IMR-90 (cell line): Measurements from ENCODE around the gene CFAP91. TPM values are rescaled to one million over a fixed set of nuclear protein-coding genes. Genes with fewer than 3 reads are reported as not detected.

Experiments
- ATAC-seq: fragments of 200-7000 bp; cut with Tn5 transposase; 2 replicates; pipeline ENCODE4 v1.9.1; 2020; ENCODE audit warnings: low read depth, mild to moderate bottlenecking, moderate library complexity
- BruUV-seq: library from RNA; stranded (reverse); fragments of 400-500 nt; replicated peaks from 2 replicates; lab custom pipeline; 2021; lab: Mats Ljungman, UMichigan
- CTCF ChIA-PET: fragments of 300-600 bp; formaldehyde crosslinking; extraction: SDS; loops from one replicate; lab custom pipeline; 2021; ENCODE audit warnings: antibody characterized with exemption; lab: Yijun Ruan, JAX
- POLR2A ChIA-PET: fragments of 300-600 bp; sonication (Branson Sonifier 250); formaldehyde crosslinking; loops from one replicate; lab custom pipeline; 2022; ENCODE audit warnings: antibody characterized with exemption; ENCODE audit not compliant: unreplicated experiment; lab: Charles Lee
- DNase-seq: peaks from one replicate; pipeline ENCODE4 v3.0.0; 2013
- H2AFZ ChIP-seq: replicated peaks from 2 replicates; pipeline ENCODE3; 2013; ENCODE audit warnings: low read length, mild to moderate bottlenecking; ENCODE audit not compliant: poor library complexity
- H2AK5ac ChIP-seq: 2 replicates; pipeline ENCODE4 v1.6.1; 2013; ENCODE audit warnings: low read depth, low read length, inconsistent platforms
- H2AK9ac ChIP-seq: replicated peaks from 2 replicates; pipeline ENCODE3; 2013; ENCODE audit warnings: mild to moderate bottlenecking, low read depth, low read length, moderate library complexity; ENCODE audit not compliant: poor library complexity
- H2BK120ac ChIP-seq: 2 replicates; pipeline ENCODE4 v1.6.1; 2013; ENCODE audit warnings: low read depth, low read length, inconsistent platforms
- H2BK15ac ChIP-seq: 3 replicates; pipeline ENCODE4 v1.6.1; 2013; ENCODE audit warnings: low read depth, low read length, inconsistent platforms
- H2BK20ac ChIP-seq: 2 replicates; pipeline ENCODE4 v1.6.1; 2013; ENCODE audit warnings: low read depth, mild to moderate bottlenecking, inconsistent platforms, low read length, moderate library complexity
- H2BK5ac ChIP-seq: 2 replicates; pipeline ENCODE4 v1.6.1; 2013; ENCODE audit warnings: mild to moderate bottlenecking, low read depth, low read length, inconsistent platforms; ENCODE audit not compliant: poor library complexity, severe bottlenecking
- H3K14ac ChIP-seq: replicated peaks from 2 replicates; pipeline ENCODE4 v1.6.1; 2013; ENCODE audit warnings: low read depth, low read length, inconsistent platforms
- H3K18ac ChIP-seq: 2 replicates; pipeline ENCODE4 v1.6.1; 2013; ENCODE audit warnings: low read depth, low read length, control low read depth
- H3K23ac ChIP-seq: 2 replicates; pipeline ENCODE4 v1.6.1; 2013; ENCODE audit warnings: low read depth, low read length, inconsistent platforms
- H3K27ac ChIP-seq: 2 replicates; pipeline ENCODE4 v1.5.1; 2013; ENCODE audit warnings: mild to moderate bottlenecking, control low read depth, low read length; ENCODE audit not compliant: insufficient read depth
- H3K27me3 ChIP-seq: 2 replicates; pipeline ENCODE4 v1.6.1; 2013; ENCODE audit warnings: low read length; ENCODE audit not compliant: control insufficient read depth, insufficient read depth
- H3K36me3 ChIP-seq: 2 replicates; pipeline ENCODE4 v1.6.1; 2013; ENCODE audit warnings: low read length, mixed read lengths; ENCODE audit not compliant: control insufficient read depth, insufficient read depth
- H3K4ac ChIP-seq: 2 replicates; pipeline ENCODE4 v1.6.1; 2013; ENCODE audit warnings: low read depth, low read length, inconsistent platforms
- H3K4me1 ChIP-seq: 2 replicates; pipeline ENCODE4 v1.6.1; 2013; ENCODE audit warnings: low read length, mixed read lengths; ENCODE audit not compliant: control insufficient read depth, insufficient read depth
- H3K4me2 ChIP-seq: 2 replicates; pipeline ENCODE4 v1.6.1; 2013; ENCODE audit warnings: low read depth, mild to moderate bottlenecking, control low read depth, low read length, moderate library complexity
- H3K4me3 ChIP-seq: 2 replicates; pipeline ENCODE4 v1.5.1; 2013; ENCODE audit warnings: low read depth, mild to moderate bottlenecking, control low read depth, low read length, moderate library complexity; ENCODE audit not compliant: insufficient read depth
- H3K56ac ChIP-seq: 2 replicates; pipeline ENCODE4 v1.6.1; 2013; ENCODE audit warnings: low read length, inconsistent platforms; ENCODE audit not compliant: insufficient read depth; ENCODE audit errors: extremely low read depth
- H3K79me1 ChIP-seq, 2 experiments: 2 replicates each; pipeline ENCODE4 v1.6.1; 2013; ENCODE audit warnings: low read length in 2 of 2, inconsistent platforms in 1 of 2, low read depth in 1 of 2
- H3K9ac ChIP-seq: 2 replicates; pipeline ENCODE4 v1.6.1; 2013; ENCODE audit warnings: low read depth, low read length, control low read depth
- H3K9me1 ChIP-seq: 2 replicates; pipeline ENCODE4 v1.6.1; 2013; ENCODE audit warnings: low read length, inconsistent platforms; ENCODE audit not compliant: insufficient read depth
- H3K9me3 ChIP-seq: 2 replicates; pipeline ENCODE4 v1.6.1; 2013; ENCODE audit warnings: low read length; ENCODE audit not compliant: control insufficient read depth, insufficient read depth
- H4K20me1 ChIP-seq: 2 replicates; pipeline ENCODE4 v1.6.1; 2013; ENCODE audit warnings: low read length, inconsistent platforms; ENCODE audit not compliant: insufficient read depth
- H4K5ac ChIP-seq: 2 replicates; pipeline ENCODE4 v1.6.1; 2013; ENCODE audit warnings: mild to moderate bottlenecking, low read depth, low read length, control low read depth
- H4K8ac ChIP-seq, 2 experiments: 2 replicates each; pipeline ENCODE4 v1.6.1; 2013; ENCODE audit warnings: low read depth in 2 of 2, low read length in 2 of 2, control low read depth in 1 of 2, inconsistent platforms in 1 of 2
- H4K91ac ChIP-seq: 2 replicates; pipeline ENCODE4 v1.6.1; 2013; ENCODE audit warnings: low read depth, low read length, inconsistent platforms; ENCODE audit not compliant: insufficient read depth
- BHLHE40 ChIP-seq: fragments of 150-350 bp; IDR thresholded peaks from 2 replicates; pipeline ENCODE4 v1.6.1; 2016; ENCODE audit warnings: mild to moderate bottlenecking, low read depth, low read length
- CEBPB ChIP-seq: IDR thresholded peaks from 2 replicates; pipeline ENCODE4 v1.6.1; 2012; ENCODE audit warnings: low read depth, low read length, improper control_type of control experiment
- CHD1 ChIP-seq: IDR thresholded peaks from 2 replicates; pipeline ENCODE4 v1.6.1; 2012; ENCODE audit warnings: low read depth, low read length, improper control_type of control experiment
- ELK1 ChIP-seq: fragments of 150-350 bp; IDR thresholded peaks from 2 replicates; pipeline ENCODE4 v1.6.1; 2016; ENCODE audit warnings: low read depth, mild to moderate bottlenecking, low read length, moderate library complexity, borderline replicate concordance
- FOS ChIP-seq: fragments of 150-350 bp; IDR thresholded peaks from 2 replicates; pipeline ENCODE4 v1.6.1; 2016; ENCODE audit warnings: low read depth, low read length
- MAZ ChIP-seq: IDR thresholded peaks from 2 replicates; pipeline ENCODE4 v1.6.1; 2012; ENCODE audit warnings: low read depth, mild to moderate bottlenecking, low read length, improper control_type of control experiment, moderate library complexity, borderline replicate concordance
- MXI1 ChIP-seq: IDR thresholded peaks from 2 replicates; pipeline ENCODE4 v1.6.1; 2012; ENCODE audit warnings: low read depth, mild to moderate bottlenecking, low read length, moderate library complexity, borderline replicate concordance
- RAD21 ChIP-seq: IDR thresholded peaks from 2 replicates; pipeline ENCODE4 v1.6.1; 2012; ENCODE audit warnings: low read length, improper control_type of control experiment
- SMC3 ChIP-seq: fragments of 150-350 bp; IDR thresholded peaks from 2 replicates; pipeline ENCODE4 v1.6.1; 2016; ENCODE audit warnings: low read depth, mild to moderate bottlenecking, antibody characterized with exemption, low read length, moderate library complexity
- WGBS, 2 experiments: methylation state at CpG; one replicate each; pipeline versions ENCODE4 v1.1.5 to v1.1.7; 2013; ENCODE audit warnings: missing lambda C conversion rate in 2 of 2; ENCODE audit not compliant: insufficient read length in 1 of 2; ENCODE audit errors: extremely low coverage in 2 of 2; 5-methylcytosine and 5-hydroxymethylcytosine counted together
- dilution Hi-C: fragments of 300-500 bp; cut with HindIII; formaldehyde crosslinking; loops from one replicate; pipeline ENCODE4 v1.14.3; 2018; ENCODE audit warnings: low sequenced_read_pairs; ENCODE audit not compliant: unreplicated experiment
- in situ Hi-C: fragments of 300-500 bp; cut with MboI; formaldehyde crosslinking; loops from 3 replicates; pipeline ENCODE4 v1.14.3; 2019; ENCODE audit warnings: low sequenced_read_pairs, inconsistent platforms, mixed read lengths
- intact Hi-C: fragments of 100-400 bp; cut with micrococcal nuclease; formaldehyde crosslinking; loops from 2 replicates; pipeline ENCODE4 v1.10.0; 2022
- polyA plus RNA-seq, 3 experiments: library from polyadenylated mRNA; depleted of rRNA; stranded (reverse); fragments of >200 nt; gene quantifications; 2 replicates each; pipeline ENCODE4 v1.2.3, GENCODE V29; 2012; ENCODE audit warnings: low replicate concordance in 1 of 3
- total RNA-seq: library from RNA; depleted of rRNA; stranded (reverse); fragments of >200 nt; gene quantifications from 2 replicates; pipeline ENCODE4 v1.2.3, GENCODE V29; 2012

Gene CFAP91
- total and polyA plus RNA-seq, 2 of the 4 experiments (the other 2 are of a cell fraction): not detected

DNA sequence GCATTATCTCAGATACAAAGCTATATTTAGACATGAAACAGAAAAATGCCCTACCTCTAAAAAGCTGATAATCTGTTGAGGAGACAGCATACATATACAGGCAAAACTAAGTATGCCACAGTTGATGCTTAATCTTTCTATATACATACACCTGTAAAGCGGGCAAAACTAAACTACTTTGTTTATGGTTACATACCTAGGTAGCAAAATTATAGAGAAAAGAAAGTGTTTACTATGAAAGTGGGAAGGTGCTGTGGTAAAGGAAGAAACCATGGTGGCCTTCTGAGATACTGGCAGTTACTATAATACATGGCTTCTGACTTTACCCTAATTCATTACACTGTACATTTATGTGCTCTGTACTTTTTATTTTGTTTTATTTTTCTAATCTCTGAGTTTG lies 43.1 kb downstream of the CFAP91 start:
- no peak overlapping the region for H4K8ac ChIP-seq
- POLR2A ChIA-PET: no interaction called here
- H3K4me2 ChIP-seq: no peak overlapping the region
- DNase-seq (no peak), ATAC-seq (no peak)
- H3K23ac ChIP-seq: no peak overlapping the region
- no peak overlapping the region for H2BK15ac ChIP-seq
- no peak overlapping the region for H2AFZ ChIP-seq
- no peak overlapping the region for H4K91ac ChIP-seq
- BruUV-seq: no TSS peak
- dilution Hi-C loops: no loop called here
- H3K36me3 ChIP-seq: no peaks in the 10 kb centered on the region
- peaks cover 8% of the 10 kb centered on the region for H3K27me3 ChIP-seq
- no peaks in the 10 kb centered on the region for H3K9me1 ChIP-seq
- no peak overlapping the region for H2BK5ac ChIP-seq
- no peak overlapping the region for H3K56ac ChIP-seq
- H3K4ac ChIP-seq: no peak overlapping the region
- in situ Hi-C loops: no loop called here
- intact Hi-C loops: no loop called here
- CTCF ChIA-PET: no interaction called here
- H3K18ac ChIP-seq: no peak overlapping the region
- H3K79me1 ChIP-seq: no peaks in the 10 kb centered on the region
- H4K5ac ChIP-seq: no peak overlapping the region
- H3K27ac ChIP-seq: no peak overlapping the region
- no peak overlapping the region for H2BK120ac ChIP-seq
- H3K14ac ChIP-seq: no peak overlapping the region
- WGBS, 2 experiments: no CpG with 5 or more reads among the region's 1 CpG
- no peak for TF ChIP-seq RAD21
- TF ChIP-seq FOS: no peak
- TF ChIP-seq MAZ: no peak
- no peak for TF ChIP-seq SMC3
- TF ChIP-seq CEBPB: no peak
- no peak for TF ChIP-seq MXI1
- TF ChIP-seq CHD1: no peak
- no peak for TF ChIP-seq ELK1
- TF ChIP-seq BHLHE40: no peak
- no peak overlapping the region for H3K9ac ChIP-seq
- H3K4me1 ChIP-seq: no peaks in the 10 kb centered on the region
- no peak overlapping the region for H2AK5ac ChIP-seq
- H3K4me3 ChIP-seq: no peak overlapping the region
- no peak overlapping the region for H2BK20ac ChIP-seq
- no peaks in the 10 kb centered on the region for H3K9me3 ChIP-seq
- no peak overlapping the region for H2AK9ac ChIP-seq
- no peaks in the 10 kb centered on the region for H4K20me1 ChIP-seq
